ENCODE data around the gene CALN1. TPM values are rescaled to one million over a fixed set of nuclear protein-coding genes. Genes with fewer than 3 reads are reported as not detected.
A peak's percentile ranks its signal among the peaks of the same experiment; 100 is the strongest.
"Not testable (repeated sequence)": the region's sequence is repeated elsewhere in the genome, so short reads cannot be mapped to it uniquely, and the experiment has no call there.

CALN1 gene
- polyA plus RNA-seq (ENCODE audit: insufficient read length in 4 of 4): under 1 TPM; 0.46 to 0.90 (median 0.55) TPM

GRCh38 chr7:72412121-72412618, at the start of gene CALN1:
Gene CALN1 (minus strand): TSS chr7:72412338.
- DNase-seq (ENCODE audit: low read depth in 4 of 4, low spot score in 3 of 4): not testable (repeated sequence)

- no peak for DNase-seq (ENCODE audit: low read depth in 4 of 4, low spot score in 3 of 4)
Measured at GRCh38 chr7:72453471-72453870, 41.3 kb upstream of the CALN1 start.

- no peak for DNase-seq (ENCODE audit: low read depth in 4 of 4, low spot score in 3 of 4)
Measured at GRCh38 chr7:72447465-72448204, 35.5 kb upstream of the CALN1 start.

GRCh38 chr7:72446591-72447462, 34.7 kb upstream of the CALN1 start:
- no peak for DNase-seq (ENCODE audit: low read depth in 4 of 4, low spot score in 3 of 4)

GRCh38 chr7:72446131-72446530, 34.0 kb upstream of the CALN1 start:
- DNase-seq (ENCODE audit: low read depth in 4 of 4, low spot score in 3 of 4): no peak

GRCh38 chr7:72445580-72445979, 33.4 kb upstream of the CALN1 start:
- no peak for DNase-seq (ENCODE audit: low read depth in 4 of 4, low spot score in 3 of 4)

GRCh38 chr7:72445075-72445474, 32.9 kb upstream of the CALN1 start:
- no peak for DNase-seq (ENCODE audit: low read depth in 4 of 4, low spot score in 3 of 4)

GRCh38 chr7:72444026-72444776, 32.1 kb upstream of the CALN1 start:
- DNase-seq (ENCODE audit: low read depth in 4 of 4, low spot score in 3 of 4): no peak

GRCh38 chr7:72441791-72442190, 29.7 kb upstream of the CALN1 start:
- DNase-seq (ENCODE audit: low read depth in 4 of 4, low spot score in 3 of 4): no peak

GRCh38 chr7:72438491-72438890, 26.4 kb upstream of the CALN1 start:
- no peak for DNase-seq (ENCODE audit: low read depth in 4 of 4, low spot score in 3 of 4)

- no peak for DNase-seq (ENCODE audit: low read depth in 4 of 4, low spot score in 3 of 4)
Measured at GRCh38 chr7:72437610-72438009, 25.5 kb upstream of the CALN1 start.

GRCh38 chr7:72437061-72437585, 25.0 kb upstream of the CALN1 start:
- DNase-seq (ENCODE audit: low read depth in 4 of 4, low spot score in 3 of 4): no peak

- no peak for DNase-seq (ENCODE audit: low read depth in 4 of 4, low spot score in 3 of 4)
Measured at GRCh38 chr7:72435925-72436480, 23.9 kb upstream of the CALN1 start.

- peak in 2 of 4 donors; percentile 5 to 14 for DNase-seq (ENCODE audit: low read depth in 4 of 4, low spot score in 3 of 4)
Measured at GRCh38 chr7:72435366-72435765, 23.2 kb upstream of the CALN1 start.

- DNase-seq (ENCODE audit: low read depth in 4 of 4, low spot score in 3 of 4): no peak
Measured at GRCh38 chr7:72430531-72430930, 18.4 kb upstream of the CALN1 start.

- DNase-seq (ENCODE audit: low read depth in 4 of 4, low spot score in 3 of 4): no peak
Measured at GRCh38 chr7:72429316-72429715, 17.2 kb upstream of the CALN1 start.

GRCh38 chr7:72416846-72417245, 4.7 kb upstream of the CALN1 start:
- no peak for DNase-seq (ENCODE audit: low read depth in 4 of 4, low spot score in 3 of 4)

- no peak for DNase-seq (ENCODE audit: low read depth in 4 of 4, low spot score in 3 of 4)
Measured at GRCh38 chr7:72415586-72415985, 3.4 kb upstream of the CALN1 start.

- DNase-seq (ENCODE audit: low read depth in 4 of 4, low spot score in 3 of 4): no peak
Measured at GRCh38 chr7:72413886-72414285, 1.7 kb upstream of the CALN1 start.

- no peak for DNase-seq (ENCODE audit: low read depth in 4 of 4, low spot score in 3 of 4)
Measured at GRCh38 chr7:72413290-72413689, 1.2 kb upstream of the CALN1 start.
